GM19324 (cell line): ENCODE measurements around the gene MAPKAPK2.

Source experiments
- ATAC-seq: cut with Tn5 transposase; IDR thresholded peaks from one replicate; pipeline ENCODE4 v1.9.1; 2021; ENCODE audit warnings: mild to moderate bottlenecking, moderate library complexity; ENCODE audit not compliant: unreplicated experiment, low FRiP score

The MAPKAPK2 gene

DNA sequence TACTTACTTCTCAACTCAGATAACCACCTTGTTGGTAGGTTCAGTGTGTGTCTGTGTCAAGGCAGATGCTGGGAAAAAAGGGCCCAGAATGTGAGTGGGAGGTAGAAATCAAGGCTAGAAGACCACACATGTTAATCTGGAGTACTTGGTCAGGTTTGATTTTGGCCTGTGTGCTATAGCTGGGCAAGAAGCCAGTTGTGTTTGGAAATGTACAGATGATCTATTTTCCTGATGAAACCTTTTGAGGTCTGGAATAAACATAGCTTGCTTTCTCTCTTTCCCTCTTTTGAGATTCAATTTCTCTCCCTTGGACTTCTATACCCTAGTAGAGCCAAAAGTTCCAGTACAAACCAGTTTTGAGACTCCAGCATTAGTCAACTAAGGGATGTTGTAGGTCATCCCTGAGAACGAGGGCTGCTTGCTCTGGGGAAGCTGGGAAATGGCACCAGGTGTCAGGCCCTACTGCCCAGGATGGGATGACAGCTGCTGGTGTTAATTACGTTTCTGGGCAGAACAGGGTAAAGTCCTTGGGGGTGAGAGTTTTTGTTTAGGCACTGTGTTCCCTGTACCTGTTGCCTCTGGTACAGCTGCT lies 15.8 kb downstream of the MAPKAPK2 start:
- no peak for ATAC-seq

GRCh38 chr1:206702260-206702659 lies 17.6 kb downstream of the MAPKAPK2 start:
- no peak for ATAC-seq

DNA sequence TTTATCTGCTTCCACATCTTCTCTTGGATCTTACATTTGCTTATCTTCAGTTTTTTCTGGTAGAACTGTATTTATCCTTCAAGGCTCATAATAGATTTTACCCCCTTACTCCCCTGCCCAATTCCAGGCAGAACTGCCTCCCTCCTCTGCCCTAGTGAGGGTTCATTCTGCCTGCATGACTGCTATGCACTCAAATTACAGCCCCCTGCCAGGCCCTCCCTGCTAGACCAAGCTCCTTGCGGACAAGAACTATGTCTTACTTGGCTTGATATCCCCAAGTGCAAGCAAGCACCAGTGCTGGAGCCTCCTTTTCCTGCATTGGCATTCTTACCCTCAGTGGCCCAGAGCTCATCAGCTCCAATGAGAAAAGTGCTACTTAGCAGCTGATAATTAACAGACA lies 18.1 kb downstream of the MAPKAPK2 start:
- no peak for ATAC-seq

DNA sequence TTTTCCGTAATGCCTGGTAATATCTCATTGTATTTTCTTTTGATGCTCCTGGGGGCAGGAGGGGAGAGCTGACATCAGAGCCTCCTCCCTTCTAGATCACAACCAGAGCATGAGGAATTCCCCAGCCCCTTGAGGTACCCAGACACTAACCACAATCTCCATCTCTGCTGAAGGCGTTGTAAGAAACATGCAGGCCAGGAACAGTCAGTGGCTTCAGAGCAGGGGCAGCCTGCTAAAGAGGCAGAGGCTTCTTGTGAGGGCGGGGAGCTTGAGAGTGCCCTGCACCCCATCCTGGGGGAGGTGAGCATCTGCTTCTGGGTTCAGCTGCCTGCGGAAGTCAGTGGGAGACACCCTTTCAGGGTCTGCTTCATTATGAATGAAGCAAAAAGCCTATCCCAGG lies 19.0 kb downstream of the MAPKAPK2 start:
- ATAC-seq, result peak; percentile 47

DNA sequence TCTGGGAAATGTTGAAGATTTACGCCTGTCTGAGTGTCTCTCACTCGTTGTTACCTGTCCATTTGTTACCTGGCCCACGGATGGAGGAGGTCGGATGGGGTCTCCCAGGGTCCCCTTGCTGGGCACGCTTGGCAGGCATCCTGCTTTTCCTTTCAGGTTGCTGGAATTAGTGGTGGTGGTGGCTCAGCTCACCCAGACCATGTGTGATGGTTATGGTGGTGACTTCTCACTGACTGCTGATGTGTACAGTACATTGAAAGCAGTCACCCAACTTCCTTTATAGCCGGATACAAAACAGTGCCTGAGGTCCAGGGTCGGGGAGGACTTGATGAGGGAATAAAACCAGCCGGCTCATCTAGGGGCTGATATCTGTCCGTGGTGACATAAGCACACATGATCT lies 19.5 kb downstream of the MAPKAPK2 start:
- no peak for ATAC-seq

DNA sequence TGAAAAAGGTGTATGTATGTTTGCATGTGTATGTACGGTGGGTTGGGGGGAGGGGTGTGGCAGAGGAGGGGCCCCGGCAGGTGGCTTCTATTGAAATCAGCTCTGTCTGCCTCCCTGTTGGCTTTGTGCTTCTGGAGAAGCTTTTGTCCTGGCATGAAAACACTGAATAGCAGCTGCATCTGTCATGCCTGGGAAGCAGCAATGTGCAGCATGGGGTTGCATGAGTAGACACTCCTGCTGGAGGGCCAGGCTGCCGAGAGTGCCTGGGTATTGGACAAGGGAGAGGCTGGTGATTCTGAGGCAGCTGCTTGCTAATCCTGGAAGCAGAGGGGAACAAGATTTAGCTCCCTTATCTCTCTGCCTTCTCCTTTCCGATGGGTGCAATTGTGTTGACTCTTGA lies 20.5 kb downstream of the MAPKAPK2 start:
- no peak for ATAC-seq

DNA sequence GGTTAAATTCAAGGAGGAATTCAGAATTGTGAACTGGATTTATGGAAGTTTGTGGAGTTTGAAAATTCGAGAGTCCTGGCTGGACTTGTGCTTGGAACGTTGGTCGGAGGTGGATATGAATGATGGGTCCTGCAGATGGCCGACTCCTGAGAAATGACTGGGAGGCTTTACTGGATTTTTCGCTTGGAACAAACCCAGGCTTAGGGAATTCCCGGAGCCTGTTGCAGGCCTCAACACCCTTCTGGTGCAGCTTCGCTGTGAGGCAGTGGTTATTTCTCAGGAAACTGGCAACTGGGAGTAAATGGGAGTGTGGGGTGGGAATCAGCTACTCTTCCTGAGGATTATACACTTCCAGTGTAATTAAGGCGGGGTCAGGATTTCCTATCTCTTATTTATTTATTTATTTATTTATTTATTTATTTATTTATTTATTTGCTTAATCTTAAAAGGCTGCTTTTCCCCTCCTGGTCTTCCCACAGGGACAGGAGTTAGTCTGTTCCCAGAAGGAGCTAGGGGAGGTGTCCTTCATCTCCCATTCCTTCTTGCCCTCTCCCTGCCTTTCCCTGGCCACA lies 21.1 kb downstream of the MAPKAPK2 start:
- no peak for ATAC-seq

- ATAC-seq, result no peak
These were observed 21.6 kb downstream of the MAPKAPK2 start for GRCh38 chr1:206706298-206706791.

- ATAC-seq, result no peak
These were observed 22.2 kb downstream of the MAPKAPK2 start for GRCh38 chr1:206706806-206707366.

DNA sequence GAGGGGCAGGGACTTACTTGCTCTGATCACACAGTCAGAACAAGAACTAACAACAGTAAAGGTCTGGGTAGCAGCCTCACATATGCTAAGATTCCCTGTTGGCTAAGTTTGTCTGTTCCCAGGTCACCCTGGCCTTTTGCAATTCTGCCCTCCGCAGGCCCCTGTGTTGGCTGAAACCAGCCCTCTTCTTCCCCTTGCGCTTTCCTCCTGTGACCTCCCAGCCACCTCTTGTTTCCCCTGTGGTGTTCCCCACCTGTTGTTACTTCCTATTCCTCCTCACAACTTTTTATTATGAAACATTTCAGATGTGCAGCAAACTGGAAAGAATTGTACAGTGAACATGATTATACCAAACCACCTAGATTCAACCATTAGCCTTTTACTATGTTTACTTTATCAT lies 23.4 kb downstream of the MAPKAPK2 start:
- no peak for ATAC-seq

DNA sequence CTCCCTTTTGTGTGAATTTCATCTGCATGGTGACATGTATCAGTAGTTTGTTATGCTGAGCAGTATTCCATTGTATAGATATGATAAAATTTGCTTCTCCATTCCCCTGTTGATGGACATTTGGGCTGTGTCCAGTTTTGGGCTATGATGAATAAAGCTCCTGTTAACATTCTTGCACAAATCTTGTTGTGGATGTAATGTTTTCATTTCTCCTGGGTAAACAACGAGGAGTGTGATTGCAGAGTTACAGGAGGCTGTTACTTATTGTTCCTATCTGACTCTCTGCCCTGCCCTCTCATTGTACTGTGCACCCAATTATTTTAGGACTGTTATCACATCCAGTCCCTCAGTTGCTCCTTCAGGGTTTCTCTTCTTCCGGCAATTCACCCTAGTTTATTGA lies 24.2 kb downstream of the MAPKAPK2 start:
- no peak for ATAC-seq

GRCh38 chr1:206709322-206709721 lies 24.6 kb downstream of the MAPKAPK2 start:
- ATAC-seq, result no peak

- ATAC-seq, result no peak
These were observed 25.2 kb downstream of the MAPKAPK2 start for GRCh38 chr1:206709772-206710459.

DNA sequence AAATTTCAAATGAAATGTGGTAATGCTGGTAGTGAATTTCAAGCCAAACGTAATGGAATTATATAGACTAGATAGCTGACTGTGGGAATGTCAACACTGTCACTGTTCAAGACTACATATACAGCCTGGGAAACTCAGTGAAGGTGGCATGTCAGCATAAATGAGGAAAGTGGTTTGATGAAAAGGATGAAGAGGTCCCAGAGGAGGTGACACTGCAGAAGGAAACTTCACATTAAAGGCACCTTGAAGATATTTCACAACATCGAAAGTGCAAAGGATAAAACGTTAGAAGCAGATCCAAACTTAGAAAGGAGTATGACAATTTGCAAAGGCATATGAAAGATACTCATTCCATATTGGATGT lies 25.7 kb downstream of the MAPKAPK2 start:
- ATAC-seq, result no peak

DNA sequence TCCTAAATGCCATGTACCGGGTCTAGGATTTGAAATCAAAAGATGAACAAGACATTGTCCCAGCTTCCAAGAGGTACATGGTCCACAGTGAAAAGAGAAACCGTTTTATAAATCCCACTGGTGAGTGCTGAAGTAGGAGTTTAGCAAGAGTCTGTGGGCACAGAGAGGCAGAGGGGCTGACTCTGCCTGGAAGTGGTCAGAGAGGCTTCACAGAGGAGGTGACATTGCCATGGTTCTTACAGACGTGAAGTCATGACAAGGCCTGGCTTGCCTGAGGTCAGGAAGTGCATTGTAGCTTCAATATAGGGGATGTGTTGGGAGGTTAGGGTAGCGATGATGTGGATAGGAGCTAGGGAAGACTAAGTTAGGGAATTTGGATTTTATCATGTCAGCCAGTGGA lies 28.4 kb downstream of the MAPKAPK2 start:
- no peak for ATAC-seq

- no peak for ATAC-seq
These were observed 29.2 kb downstream of the MAPKAPK2 start for GRCh38 chr1:206713910-206714312.

DNA sequence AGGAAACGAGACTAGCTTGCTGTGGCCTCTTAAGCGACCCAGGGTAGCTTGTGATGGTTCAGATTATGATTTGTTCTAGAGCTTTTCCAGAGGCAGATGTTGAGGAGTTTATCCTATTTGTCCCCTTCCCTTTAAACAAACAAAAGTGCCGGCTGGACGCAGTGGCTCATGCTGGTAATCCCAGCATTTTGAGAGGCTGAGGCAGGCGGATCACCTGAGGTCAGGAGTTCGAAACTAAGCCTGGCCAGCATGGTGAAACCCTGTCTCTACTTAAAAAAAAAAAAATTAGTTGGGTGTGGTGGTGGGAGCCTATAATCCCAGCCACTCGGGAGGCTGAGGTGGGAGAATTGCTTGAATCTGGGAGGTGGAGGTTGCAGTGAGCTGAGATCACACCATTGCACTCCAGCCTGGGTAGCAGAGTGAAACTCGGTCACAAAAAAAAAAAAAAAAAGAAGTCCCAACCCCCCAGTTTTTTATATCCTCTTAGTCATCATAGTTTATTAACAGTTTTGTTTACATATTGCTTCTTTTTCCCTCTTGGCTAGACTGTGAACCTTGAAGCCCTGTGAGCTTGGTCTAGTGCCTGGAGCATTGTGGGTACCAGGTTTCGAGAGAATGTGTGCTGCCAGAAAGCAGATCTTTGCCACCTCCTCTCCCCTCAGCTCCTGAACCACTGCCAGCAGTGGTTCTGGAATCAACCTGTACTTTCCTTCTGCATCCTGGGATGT lies 29.8 kb downstream of the MAPKAPK2 start:
- no peak for ATAC-seq

DNA sequence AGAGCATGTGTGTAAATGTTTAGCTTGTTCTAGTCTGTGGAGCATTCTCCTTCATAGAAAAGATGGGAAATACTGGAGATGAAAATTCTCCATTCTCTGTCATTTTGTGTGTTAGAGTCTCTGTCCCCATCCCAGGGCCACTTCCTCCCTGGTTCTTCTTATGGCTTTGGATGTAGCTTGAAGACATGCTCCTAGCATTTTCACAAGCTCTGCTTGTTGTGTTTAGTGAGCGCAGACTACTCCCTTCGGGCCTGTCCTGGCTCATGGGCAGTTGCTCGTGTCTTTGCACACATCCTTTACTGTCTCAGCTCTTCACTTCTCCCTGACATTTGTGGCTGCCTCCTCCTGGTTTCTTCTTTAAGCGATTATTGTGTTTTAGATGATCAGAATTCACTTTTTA lies 30.4 kb downstream of the MAPKAPK2 start:
- no peak for ATAC-seq

- ATAC-seq, result no peak
These were observed 30.9 kb downstream of the MAPKAPK2 start for GRCh38 chr1:206715552-206716158.

DNA sequence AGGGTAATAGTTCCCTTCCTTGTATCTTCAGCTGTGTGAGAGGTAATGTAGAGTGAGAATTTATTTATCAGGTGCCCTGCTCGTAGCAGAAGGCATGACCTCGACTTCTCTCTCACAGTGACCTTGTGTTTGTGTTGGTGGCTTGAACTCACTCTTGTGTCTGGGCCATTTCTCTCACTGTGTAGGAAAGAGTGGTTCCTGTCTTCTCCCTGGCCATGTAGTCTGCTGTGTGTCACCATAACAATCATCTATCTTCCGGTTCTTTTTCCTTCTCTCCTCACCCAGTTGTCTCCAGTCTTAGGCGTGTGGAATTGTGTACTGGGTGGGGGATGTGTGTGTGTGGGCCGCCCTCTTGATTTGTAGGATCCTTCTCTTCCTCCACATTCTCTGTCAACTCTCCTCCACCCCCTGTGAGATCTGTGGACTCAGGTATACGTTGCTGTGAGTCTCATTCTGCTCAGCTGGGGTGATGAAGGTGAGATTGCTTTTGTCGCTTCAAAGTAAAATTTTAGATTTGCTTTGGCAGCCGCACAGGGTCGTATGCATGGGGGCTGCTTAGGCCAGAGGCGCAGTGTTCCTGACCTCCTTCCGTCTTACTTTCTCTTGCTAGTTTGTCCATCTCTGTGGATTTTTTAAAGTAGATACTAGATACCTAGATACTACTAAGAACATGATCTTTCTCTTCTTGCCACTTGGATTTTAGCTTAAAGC lies 31.6 kb downstream of the MAPKAPK2 start:
- ATAC-seq, result no peak
